ENCODE measurements around the gene SPDYE6.

SPDYE6 gene

GRCh38 chr7:102320601-102321350 lies 35.5 kb downstream of the SPDYE6 start:
- no peak overlapping the region for H3K4me3 ChIP-seq (ENCODE audit: low read depth in 1 of 2, low read length in 1 of 2)
- H3K36me3 ChIP-seq, result no peaks in the 10 kb centered on the region
- no peaks in the 10 kb centered on the region for H3K9me3 ChIP-seq
- no peak for TF ChIP-seq CTCF (IDR thresholded peaks at IDR 0.05)
- no peak overlapping the region for H3K27ac ChIP-seq
- peaks cover 20% of the 10 kb centered on the region for H3K27me3 ChIP-seq
- H3K4me1 ChIP-seq (ENCODE audit: control insufficient read depth in 1 of 2, insufficient read depth in 1 of 2, low read depth in 1 of 2, low read length in 1 of 2), result peaks cover 0 to 9% of the 10 kb centered on the region in 2 experiments

- H3K4me1 ChIP-seq (ENCODE audit: control insufficient read depth in 1 of 2, insufficient read depth in 1 of 2, low read depth in 1 of 2, low read length in 1 of 2), result peaks cover 0 to 9% of the 10 kb centered on the region in 2 experiments
- H3K36me3 ChIP-seq, result no peaks in the 10 kb centered on the region
- peaks cover 20% of the 10 kb centered on the region for H3K27me3 ChIP-seq
- H3K27ac ChIP-seq, result no peak overlapping the region
- no peak for TF ChIP-seq CTCF (IDR thresholded peaks at IDR 0.05)
- no peak overlapping the region for H3K4me3 ChIP-seq (ENCODE audit: low read depth in 1 of 2, low read length in 1 of 2)
- H3K9me3 ChIP-seq, result no peaks in the 10 kb centered on the region
Measured at GRCh38 chr7:102320181-102320580, 36.1 kb downstream of the SPDYE6 start.

DNA sequence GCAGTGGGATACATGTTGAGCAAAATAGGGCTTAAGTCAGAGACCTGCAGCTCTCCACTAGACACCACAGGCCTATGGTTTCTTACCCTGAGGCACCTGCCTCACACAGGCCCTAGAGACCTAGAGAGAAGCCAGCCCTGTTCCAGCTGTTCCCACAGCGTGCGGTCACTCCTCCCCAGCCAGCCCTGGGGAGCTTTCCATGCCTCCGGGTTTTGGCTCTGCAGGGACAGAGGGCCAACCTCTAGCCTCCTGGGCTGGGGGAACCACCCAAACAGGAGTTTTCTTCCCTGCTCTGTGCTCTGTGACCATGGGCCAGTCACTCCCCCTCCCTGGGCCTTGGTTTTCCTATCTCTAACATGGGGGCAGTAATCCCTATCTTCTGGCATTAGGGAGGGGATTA lies 36.6 kb downstream of the SPDYE6 start:
- H3K36me3 ChIP-seq, result peaks cover under 1% of the 10 kb centered on the region
- no peak for TF ChIP-seq CTCF (IDR thresholded peaks at IDR 0.05)
- no peak overlapping the region for H3K4me3 ChIP-seq (ENCODE audit: low read depth in 1 of 2, low read length in 1 of 2)
- no peaks in the 10 kb centered on the region for H3K9me3 ChIP-seq
- peaks cover 0 to 9% of the 10 kb centered on the region in 2 experiments for H3K4me1 ChIP-seq (ENCODE audit: control insufficient read depth in 1 of 2, insufficient read depth in 1 of 2, low read depth in 1 of 2, low read length in 1 of 2)
- H3K27ac ChIP-seq, result no peak overlapping the region
- peaks cover 20% of the 10 kb centered on the region for H3K27me3 ChIP-seq

GRCh38 chr7:102318482-102318971 lies 37.7 kb downstream of the SPDYE6 start:
- H3K4me1 ChIP-seq (ENCODE audit: control insufficient read depth in 1 of 2, insufficient read depth in 1 of 2, low read depth in 1 of 2, low read length in 1 of 2), result peaks cover 0 to 9% of the 10 kb centered on the region in 2 experiments
- H3K27ac ChIP-seq, result no peak overlapping the region
- H3K4me3 ChIP-seq (ENCODE audit: low read depth in 1 of 2, low read length in 1 of 2), result no peak overlapping the region
- H3K36me3 ChIP-seq, result peaks cover 4% of the 10 kb centered on the region
- H3K27me3 ChIP-seq, result peaks cover 20% of the 10 kb centered on the region
- TF ChIP-seq CTCF (IDR thresholded peaks at IDR 0.05), result no peak
- H3K9me3 ChIP-seq, result no peaks in the 10 kb centered on the region

DNA sequence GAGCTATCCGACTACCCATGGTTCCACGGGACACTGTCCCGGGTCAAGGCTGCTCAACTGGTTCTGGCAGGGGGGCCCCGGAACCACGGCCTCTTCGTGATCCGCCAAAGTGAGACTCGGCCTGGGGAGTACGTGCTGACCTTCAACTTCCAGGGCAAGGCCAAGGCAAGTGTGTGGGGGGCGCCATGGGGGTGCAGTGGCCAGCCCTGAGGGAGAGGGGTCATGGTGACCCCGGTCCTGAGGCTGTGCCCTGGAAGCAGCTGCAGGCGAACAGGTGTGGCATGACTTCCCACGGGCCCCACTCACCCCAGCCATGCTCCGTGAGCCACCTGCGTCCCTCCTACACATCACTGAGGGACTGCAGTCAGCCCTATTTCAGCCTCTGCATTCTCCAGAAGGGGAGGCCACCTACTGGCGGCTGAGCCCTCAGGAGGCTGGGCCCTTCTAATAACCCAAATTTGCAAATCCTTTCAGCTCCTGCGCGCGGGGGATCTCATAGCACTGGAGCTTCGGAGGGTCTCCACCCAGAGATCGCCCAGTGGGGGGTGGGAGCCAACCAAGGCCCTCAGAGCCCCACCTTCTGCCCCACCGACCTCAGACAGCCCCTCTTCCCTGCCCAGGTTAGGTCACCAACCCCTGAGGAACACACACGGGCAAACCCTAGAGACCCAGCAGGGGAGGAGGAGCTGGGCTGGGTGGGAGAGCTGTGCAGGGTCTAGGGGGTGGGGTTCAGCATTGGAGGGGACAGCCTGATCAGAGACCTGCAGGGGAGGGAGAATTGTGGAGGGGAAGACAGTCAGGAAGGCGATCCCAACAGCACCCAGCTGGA lies 38.8 kb downstream of the SPDYE6 start:
- H3K36me3 ChIP-seq, result peaks cover 4% of the 10 kb centered on the region
- H3K4me3 ChIP-seq (ENCODE audit: low read depth in 1 of 2, low read length in 1 of 2), result no peak overlapping the region
- peaks cover 19% of the 10 kb centered on the region for H3K27me3 ChIP-seq
- H3K4me1 ChIP-seq (ENCODE audit: control insufficient read depth in 1 of 2, insufficient read depth in 1 of 2, low read depth in 1 of 2, low read length in 1 of 2), result peaks cover 0 to 9% of the 10 kb centered on the region in 2 experiments
- no peak for TF ChIP-seq CTCF (IDR thresholded peaks at IDR 0.05)
- H3K27ac ChIP-seq, result no peak overlapping the region
- H3K9me3 ChIP-seq, result no peaks in the 10 kb centered on the region

All from neutrophil (primary cell).